Lower leg skin (tissue), 4 donors: ENCODE measurements around the gene C2orf72. TPM values are rescaled to one million over a fixed set of nuclear protein-coding genes. Genes with fewer than 3 reads are reported as not detected.

Experiments
- DNase-seq, 2 donors: peaks; one replicate each; pipeline ENCODE4 v3.0.0-alpha.2; 2019; ENCODE audit warnings: low spot score in 2 of 2
- H3K4me3 ChIP-seq: fragments of 200-600 bp; sonication (generic); 2 replicates; pipeline ENCODE4 v1.5.1; 2017; ENCODE audit warnings: mild to moderate bottlenecking, low read depth; ENCODE audit not compliant: poor library complexity, severe bottlenecking
- POLR2A ChIP-seq, 2 donors: fragments of 450-650 bp; IDR thresholded peaks; one replicate each; pipeline ENCODE4 v1.6.1; 2016 to 2017; ENCODE audit warnings: antibody characterized with exemption in 2 of 2, mild to moderate bottlenecking in 1 of 2, moderate library complexity in 1 of 2
- WGBS, 2 donors: methylation state at CpG; one replicate each; pipeline ENCODE4 v1.1.5; 2018; 5-methylcytosine and 5-hydroxymethylcytosine counted together
- intact Hi-C: fragments of 100-400 bp; cut with DNase I; formaldehyde crosslinking; loops from one replicate; pipeline ENCODE4 v1.15.0; 2023; ENCODE audit warnings: low total_unique reads
- total RNA-seq, 4 donors: library from RNA; depleted of rRNA; stranded (reverse); fragments of >200 nt; gene quantifications; one replicate each; pipeline ENCODE4 v1.1.0, GENCODE V29; 2016
- TF ChIP-seq, protein P1 (sequence below), 3 donors: fragments of 450-650 bp; IDR thresholded peaks; one replicate each; pipeline ENCODE4 v1.5.1; 2016; ENCODE audit warnings: antibody characterized with exemption in 3 of 3, mild to moderate bottlenecking in 3 of 3, moderate library complexity in 2 of 3

Gene C2orf72
- total RNA-seq, 4 donors from 2014 or later = 0.95 to 7.3 (median 4.0) TPM

DNA sequence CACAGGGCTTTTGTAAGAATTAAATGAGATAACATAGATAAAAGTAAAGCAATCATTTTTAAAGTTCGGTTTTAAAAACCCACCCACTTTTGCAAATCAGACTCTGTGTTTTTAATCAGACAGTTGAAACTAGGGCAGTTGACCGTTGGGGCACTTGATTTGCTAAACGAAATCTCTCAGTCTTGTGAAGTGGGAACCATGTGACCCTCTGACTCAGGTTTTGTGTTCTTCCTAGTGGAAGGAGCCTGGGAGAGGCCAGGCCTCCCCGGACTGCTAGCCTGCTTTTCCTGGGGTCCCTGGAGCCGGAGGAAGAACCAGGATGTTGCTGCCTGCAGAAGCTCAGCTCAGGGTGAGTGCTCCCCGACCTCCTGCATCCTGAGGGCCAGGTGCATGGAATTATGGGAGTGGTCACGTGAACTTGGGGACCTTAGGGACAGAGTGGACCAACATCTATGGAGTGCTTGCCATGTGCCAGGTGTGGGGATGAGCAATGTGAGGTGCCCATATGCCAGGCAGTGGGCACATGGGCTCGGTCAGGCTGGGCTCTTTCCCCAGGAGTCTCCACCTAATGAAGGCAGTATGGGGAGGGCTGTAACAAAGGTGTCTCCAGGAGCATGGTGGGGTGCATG is 3.9 kb downstream of the C2orf72 start:
- no peak for DNase-seq
- WGBS, 2 donors = 72 to 74% methylated on average over 8 of the region's 8 CpGs
- H3K4me3 ChIP-seq = no peak overlapping the region
- TF ChIP-seq POLR2A (IDR thresholded peaks at IDR 0.05) = no peak
- TF ChIP-seq, protein P1, sequence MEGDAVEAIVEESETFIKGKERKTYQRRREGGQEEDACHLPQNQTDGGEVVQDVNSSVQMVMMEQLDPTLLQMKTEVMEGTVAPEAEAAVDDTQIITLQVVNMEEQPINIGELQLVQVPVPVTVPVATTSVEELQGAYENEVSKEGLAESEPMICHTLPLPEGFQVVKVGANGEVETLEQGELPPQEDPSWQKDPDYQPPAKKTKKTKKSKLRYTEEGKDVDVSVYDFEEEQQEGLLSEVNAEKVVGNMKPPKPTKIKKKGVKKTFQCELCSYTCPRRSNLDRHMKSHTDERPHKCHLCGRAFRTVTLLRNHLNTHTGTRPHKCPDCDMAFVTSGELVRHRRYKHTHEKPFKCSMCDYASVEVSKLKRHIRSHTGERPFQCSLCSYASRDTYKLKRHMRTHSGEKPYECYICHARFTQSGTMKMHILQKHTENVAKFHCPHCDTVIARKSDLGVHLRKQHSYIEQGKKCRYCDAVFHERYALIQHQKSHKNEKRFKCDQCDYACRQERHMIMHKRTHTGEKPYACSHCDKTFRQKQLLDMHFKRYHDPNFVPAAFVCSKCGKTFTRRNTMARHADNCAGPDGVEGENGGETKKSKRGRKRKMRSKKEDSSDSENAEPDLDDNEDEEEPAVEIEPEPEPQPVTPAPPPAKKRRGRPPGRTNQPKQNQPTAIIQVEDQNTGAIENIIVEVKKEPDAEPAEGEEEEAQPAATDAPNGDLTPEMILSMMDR (IDR thresholded peaks at IDR 0.05) = no peak
- intact Hi-C loops = no loop called here

DNA sequence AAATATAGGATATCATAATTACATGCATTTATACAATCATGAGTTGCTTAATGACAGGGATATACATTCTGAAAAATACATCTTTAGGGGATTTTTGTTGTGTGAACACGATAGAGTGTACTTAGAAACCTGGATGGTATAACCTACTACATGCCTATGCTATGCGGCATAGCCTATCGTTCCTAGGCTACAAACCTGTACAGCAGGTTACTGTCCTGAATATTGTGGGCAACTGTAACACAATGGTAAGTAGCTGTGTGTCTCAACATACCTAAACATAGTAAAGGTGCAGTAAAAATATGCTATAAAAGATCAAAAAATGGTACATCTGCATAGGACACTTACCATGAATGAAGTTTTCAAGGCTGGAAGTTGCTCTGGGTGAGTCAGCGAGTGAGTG is 6.5 kb downstream of the C2orf72 start:
- TF ChIP-seq, protein P1 (IDR thresholded peaks at IDR 0.05) = no peak
- TF ChIP-seq POLR2A (IDR thresholded peaks at IDR 0.05) = no peak
- WGBS, 2 donors = 84 to 91% methylated on average over 4 of the region's 4 CpGs
- DNase-seq = no peak
- intact Hi-C loops = no loop called here
- H3K4me3 ChIP-seq = no peak overlapping the region

DNA sequence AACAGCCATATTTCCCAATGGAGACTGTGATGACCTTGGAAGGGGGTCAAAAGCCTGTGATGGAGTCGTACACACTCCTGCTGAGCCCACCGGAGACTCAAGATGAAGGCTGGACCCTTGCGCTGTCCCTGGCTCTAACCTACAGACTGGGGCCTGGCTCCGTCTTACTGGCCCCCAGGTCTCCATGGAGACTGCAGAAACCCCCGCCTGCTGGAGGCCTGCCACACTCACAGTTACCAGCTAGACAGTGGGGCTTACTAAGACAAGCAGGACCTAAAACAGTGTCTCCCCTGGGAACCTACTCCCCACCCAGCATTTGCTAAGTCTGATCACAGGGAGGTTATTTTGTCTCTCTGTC is 9.6 kb downstream of the C2orf72 start:
- 79 to 83% methylated on average over 5 of the region's 5 CpGs for WGBS, 2 donors
- TF ChIP-seq POLR2A (IDR thresholded peaks at IDR 0.05) = no peak
- TF ChIP-seq, protein P1 (IDR thresholded peaks at IDR 0.05) = no peak
- no peak overlapping the region for H3K4me3 ChIP-seq
- intact Hi-C loops = no loop called here
- no peak for DNase-seq

DNA sequence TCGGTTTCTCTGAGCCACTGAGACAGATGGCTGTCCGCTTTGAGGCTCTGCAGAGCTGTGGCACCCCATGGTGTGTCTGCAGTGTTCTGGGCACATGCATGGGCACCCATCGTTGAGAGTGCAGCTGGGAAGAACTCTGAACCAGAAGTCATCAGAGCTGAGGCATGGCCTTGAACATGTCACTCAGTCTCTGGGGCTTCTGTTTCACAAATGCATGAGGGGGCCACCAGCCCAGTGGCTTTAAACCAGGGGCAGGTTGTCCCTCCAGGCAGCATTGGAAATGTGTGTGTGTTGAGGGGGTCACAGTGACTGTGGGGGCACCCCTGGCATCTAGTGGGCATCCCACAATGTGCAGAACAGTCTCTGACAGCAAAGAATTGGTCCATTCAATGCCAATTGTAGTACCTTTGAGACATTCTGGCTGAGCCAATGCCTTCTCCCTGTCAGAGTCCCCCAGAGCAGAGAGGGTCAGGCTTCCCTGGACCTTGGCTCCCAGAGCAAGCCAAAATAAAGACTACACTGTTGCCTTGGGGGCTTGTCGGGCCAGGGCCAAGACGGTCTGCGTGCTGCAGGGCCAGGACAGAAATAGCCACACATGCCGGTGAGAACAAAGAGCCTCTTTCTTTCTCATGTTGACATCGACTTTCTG is 10.1 kb downstream of the C2orf72 start:
- TF ChIP-seq POLR2A (IDR thresholded peaks at IDR 0.05) = no peak
- TF ChIP-seq, protein P1 (IDR thresholded peaks at IDR 0.05) = no peak
- H3K4me3 ChIP-seq = no peak overlapping the region
- 77 to 80% methylated on average over 8 of the region's 8 CpGs for WGBS, 2 donors
- DNase-seq = no peak
- intact Hi-C loops = no loop called here

DNA sequence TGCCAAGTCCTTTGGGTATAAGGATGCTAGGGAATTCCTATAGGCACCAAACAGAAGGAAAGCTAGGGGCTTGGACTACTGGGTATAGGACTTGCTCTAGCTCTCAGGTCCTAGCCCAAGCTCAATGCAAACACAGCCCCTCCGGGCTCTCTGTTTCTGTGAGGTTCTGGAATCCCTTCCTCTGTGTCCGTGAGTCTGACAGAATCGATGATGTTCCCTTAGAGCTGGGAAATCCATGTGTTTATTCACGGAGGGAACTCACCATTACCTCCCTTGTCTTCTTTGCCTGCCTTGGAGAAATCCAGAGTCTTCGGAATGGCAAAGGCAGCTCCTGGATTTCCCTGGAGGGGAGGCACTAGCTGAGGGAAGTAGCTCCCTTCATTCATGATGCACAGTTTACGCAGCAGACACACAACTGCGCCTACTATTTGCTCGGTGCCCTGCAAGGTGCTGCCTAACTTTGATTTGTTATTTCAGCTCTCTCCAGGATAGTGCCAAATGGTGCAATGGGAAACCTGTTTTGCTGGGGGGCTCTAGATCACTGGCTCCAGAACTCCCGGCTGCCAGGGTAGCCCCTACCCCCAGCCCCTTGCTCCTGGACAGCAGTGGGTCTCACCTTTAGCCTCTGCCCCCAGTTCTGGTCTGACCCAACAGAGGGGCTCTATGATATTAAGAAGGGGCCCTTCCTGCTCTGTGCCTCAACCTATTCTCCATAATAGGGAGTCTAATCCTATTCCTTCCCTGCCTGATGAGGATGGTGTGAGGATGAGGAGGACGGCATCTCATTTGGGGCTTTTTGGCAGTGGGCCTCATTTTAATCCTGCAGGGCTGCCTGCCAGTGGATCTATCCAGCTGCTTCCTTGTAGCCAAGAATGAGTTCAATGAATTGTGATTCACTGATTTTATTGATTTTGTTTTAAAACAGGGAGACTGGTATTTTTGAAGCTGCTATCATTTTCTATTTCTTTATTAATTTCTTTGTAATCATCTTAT is 10.9 kb downstream of the C2orf72 start:
- 65 to 70% methylated on average over 10 of the region's 10 CpGs for WGBS, 2 donors
- no peak for DNase-seq
- TF ChIP-seq, protein P1 (IDR thresholded peaks at IDR 0.05) = no peak
- TF ChIP-seq POLR2A (IDR thresholded peaks at IDR 0.05) = no peak
- H3K4me3 ChIP-seq = no peak overlapping the region
- intact Hi-C loops = no loop called here
